HCT116 (cell line): Measurements from ENCODE around the gene IFT74.

Experiments used
- CBX3 ChIP-seq: IDR thresholded peaks from 2 replicates; pipeline ENCODE4 v1.6.1; 2012; ENCODE audit warnings: low read depth
- EZH2 ChIP-seq: fragments of 200-600 bp; sonication (generic); IDR thresholded peaks from 2 replicates; pipeline ENCODE4 v1.6.1; 2017; ENCODE audit warnings: antibody characterized with exemption, mixed run types
- POLR2AphosphoS5 ChIP-seq: IDR thresholded peaks from 2 replicates; pipeline ENCODE4 v1.6.1; 2011; ENCODE audit warnings: mild to moderate bottlenecking, low read depth, low read length, moderate library complexity
- RAD21 ChIP-seq: IDR thresholded peaks from 2 replicates; pipeline ENCODE4 v1.6.1; 2012; ENCODE audit warnings: low read depth, mild to moderate bottlenecking
- TF ChIP-seq, protein P1 (sequence below), 3 experiments: fragments of 200-600 bp in 1 of 3; sonication (generic) in 1 of 3; IDR thresholded peaks in 2 of 3; conservative IDR thresholded peaks in 1 of 3; 2 replicates each; pipeline ENCODE4 v1.5.1; 2012 to 2017; ENCODE audit warnings: low read depth in 2 of 3, low read length in 2 of 3, antibody characterized with exemption in 1 of 3, borderline replicate concordance in 1 of 3, control low read depth in 1 of 3, mild to moderate bottlenecking in 1 of 3, mixed read lengths in 1 of 3, mixed run types in 1 of 3, moderate library complexity in 1 of 3; ENCODE audit not compliant: insufficient read depth in 1 of 3
- TF ChIP-seq, protein P2 (sequence below): IDR thresholded peaks from 2 replicates; pipeline ENCODE4 v1.6.1; 2012

- TF ChIP-seq, protein P1, sequence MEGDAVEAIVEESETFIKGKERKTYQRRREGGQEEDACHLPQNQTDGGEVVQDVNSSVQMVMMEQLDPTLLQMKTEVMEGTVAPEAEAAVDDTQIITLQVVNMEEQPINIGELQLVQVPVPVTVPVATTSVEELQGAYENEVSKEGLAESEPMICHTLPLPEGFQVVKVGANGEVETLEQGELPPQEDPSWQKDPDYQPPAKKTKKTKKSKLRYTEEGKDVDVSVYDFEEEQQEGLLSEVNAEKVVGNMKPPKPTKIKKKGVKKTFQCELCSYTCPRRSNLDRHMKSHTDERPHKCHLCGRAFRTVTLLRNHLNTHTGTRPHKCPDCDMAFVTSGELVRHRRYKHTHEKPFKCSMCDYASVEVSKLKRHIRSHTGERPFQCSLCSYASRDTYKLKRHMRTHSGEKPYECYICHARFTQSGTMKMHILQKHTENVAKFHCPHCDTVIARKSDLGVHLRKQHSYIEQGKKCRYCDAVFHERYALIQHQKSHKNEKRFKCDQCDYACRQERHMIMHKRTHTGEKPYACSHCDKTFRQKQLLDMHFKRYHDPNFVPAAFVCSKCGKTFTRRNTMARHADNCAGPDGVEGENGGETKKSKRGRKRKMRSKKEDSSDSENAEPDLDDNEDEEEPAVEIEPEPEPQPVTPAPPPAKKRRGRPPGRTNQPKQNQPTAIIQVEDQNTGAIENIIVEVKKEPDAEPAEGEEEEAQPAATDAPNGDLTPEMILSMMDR (IDR thresholded peaks at IDR 0.05 in 2 of 3, conservative IDR thresholded peaks at IDR 0.05 in 1 of 3; ENCODE audit: borderline replicate concordance in 1 of 3, insufficient read depth in 1 of 3, low read depth in 2 of 3, low read length in 2 of 3) = no peak
- TF ChIP-seq RAD21 = no peak
- TF ChIP-seq, protein P2, sequence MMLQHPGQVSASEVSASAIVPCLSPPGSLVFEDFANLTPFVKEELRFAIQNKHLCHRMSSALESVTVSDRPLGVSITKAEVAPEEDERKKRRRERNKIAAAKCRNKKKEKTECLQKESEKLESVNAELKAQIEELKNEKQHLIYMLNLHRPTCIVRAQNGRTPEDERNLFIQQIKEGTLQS = no peak
- TF ChIP-seq POLR2AphosphoS5 = no peak
- TF ChIP-seq EZH2 = no peak
- no peak for TF ChIP-seq CBX3
These were observed 97.3 kb downstream of the IFT74 start for GRCh38 chr9:27053369-27054022.
